ENCODE data around the gene S100Z. TPM values are rescaled to one million over a fixed set of nuclear protein-coding genes. Genes with fewer than 3 reads are reported as not detected.

S100Z gene
- total and polyA plus RNA-seq, 9 of the 15 experiments (the other 6 are each of a cell fraction or from before 2014, with no cell fraction given), result 0.15 to 0.42 (median 0.20) TPM; not detected in 6

DNA sequence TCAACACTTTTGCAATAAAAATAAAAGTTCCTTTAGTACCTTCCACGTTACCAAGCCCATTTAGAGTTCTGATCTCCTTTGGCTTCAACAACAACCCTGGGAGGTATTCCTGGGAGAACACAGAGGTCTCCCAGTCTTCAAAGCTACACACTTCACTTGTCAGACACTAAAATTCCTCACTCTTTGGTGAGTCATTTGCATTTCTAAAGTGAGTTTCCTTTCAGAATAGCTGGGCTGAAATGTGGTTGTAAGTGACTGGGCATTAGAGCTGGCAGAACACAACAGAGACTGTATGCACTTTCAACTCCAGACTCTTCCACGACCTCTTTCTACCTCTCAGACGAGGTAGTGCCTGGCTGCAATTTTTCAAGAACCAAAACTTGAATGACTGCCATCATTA, 42.5 kb upstream of the S100Z start:
- Histone ChIP-seq H3K36me3 (ENCODE audit: control insufficient read depth, insufficient read depth, low read length) (no peaks in the 10 kb centered on the region), H3K9me3 (replicated peaks; ENCODE audit: control insufficient read depth, insufficient read depth, low read depth, low read length) (no peaks in the 10 kb centered on the region; the same call in 1 of the 2 replicates), H3K9ac (ENCODE audit: insufficient read depth in 1 of 2, low read depth in 2 of 2, low read length in 2 of 2) (no peak overlapping the region), H3K27ac (ENCODE audit: extremely low read depth, low read depth, low read length) (no peak overlapping the region), H3K9me1 (ENCODE audit: control insufficient read depth, insufficient read depth, low read length) (no peaks in the 10 kb centered on the region), H4K20me1 (replicated peaks; ENCODE audit: control insufficient read depth, insufficient read depth, low read length) (peaks cover 4% of the 10 kb centered on the region; the same call in 1 of the 2 replicates), H3K79me2 (ENCODE audit: control insufficient read depth, insufficient read depth, low read length) (no peaks in the 10 kb centered on the region), H2AFZ (ENCODE audit: low read depth, low read length) (no peak overlapping the region), H3K4me3 (no peak overlapping the region), H3K27me3 (ENCODE audit: control insufficient read depth in 2 of 2, insufficient read depth in 2 of 2, low read length in 2 of 2) (peaks cover 3 to 25% of the 10 kb centered on the region in 2 experiments; a peak in 3 of 5 replicates), H3K4me2 (ENCODE audit: insufficient read depth, low read length) (no peak overlapping the region), H3K4me1 (replicated peaks in 1 of 2; ENCODE audit: control insufficient read depth in 2 of 2, insufficient read depth in 2 of 2, low read length in 2 of 2) (peaks cover 6 to 11% of the 10 kb centered on the region in 2 experiments; a peak in 4 of 5 replicates)
- in situ Hi-C loops (cut with MboI) (no loop called here), intact Hi-C loops (cut with micrococcal nuclease) (no loop called here)
- FAIRE-seq (no peak), DNase-seq (ENCODE audit: extremely low read depth in 1 of 4, low spot score in 3 of 4) (no peak), ATAC-seq (no peak)
- ChIA-PET CTCF (ENCODE audit: low intra/inter-chr PET ratio) (no interaction called here), POLR2A (interaction anchor here (1.3 kb wide), 1 partner anchor 13 kb away, joined by 3 read pairs; no protein-coding TSS in a partner anchor)
- no TSS peak for BruUV-seq (replicated peaks)
- WGBS (ENCODE audit: insufficient coverage, low coverage, missing lambda C conversion rate), result 8% methylated on average over 3 of the region's 3 CpGs
- TF ChIP-seq ZNF347 (CRISPR knock-in tag; IDR thresholded peaks at IDR 0.05; ENCODE audit: low read depth) (no peak), ZNF609 (CRISPR knock-in tag; IDR thresholded peaks at IDR 0.05; ENCODE audit: borderline replicate concordance) (no peak), MAZ (CRISPR knock-in tag; conservative IDR thresholded peaks at IDR 0.05 in 1 of 2, IDR thresholded peaks at IDR 0.05 in 1 of 2) (no peak), SOX6 (IDR thresholded peaks at IDR 0.05) (no peak), ZNF696 (CRISPR knock-in tag; conservative IDR thresholded peaks at IDR 0.05) (no peak), RB1 (IDR thresholded peaks at IDR 0.05; ENCODE audit: low read depth) (no peak), TBP (optimal IDR thresholded peaks at IDR 0.05; ENCODE audit: low read depth, low read length) (no peak), CREB3 (tag; conservative IDR thresholded peaks at IDR 0.05; ENCODE audit: low read depth) (no peak), NR3C1 (CRISPR knock-in tag; IDR thresholded peaks at IDR 0.05) (no peak), RFX5 (IDR thresholded peaks at IDR 0.05; ENCODE audit: low read depth, low read length) (no peak), POLR3A (IDR thresholded peaks at IDR 0.05; ENCODE audit: borderline replicate concordance, extremely low read depth, insufficient read depth, insufficient read length) (no peak), FOXP1 (CRISPR knock-in tag; IDR thresholded peaks at IDR 0.05) (no peak)
